ENCODE measurements around the gene MOV10L1.
A peak's percentile ranks its signal among the peaks of the same experiment; 100 is the strongest.

Gene MOV10L1

DNA sequence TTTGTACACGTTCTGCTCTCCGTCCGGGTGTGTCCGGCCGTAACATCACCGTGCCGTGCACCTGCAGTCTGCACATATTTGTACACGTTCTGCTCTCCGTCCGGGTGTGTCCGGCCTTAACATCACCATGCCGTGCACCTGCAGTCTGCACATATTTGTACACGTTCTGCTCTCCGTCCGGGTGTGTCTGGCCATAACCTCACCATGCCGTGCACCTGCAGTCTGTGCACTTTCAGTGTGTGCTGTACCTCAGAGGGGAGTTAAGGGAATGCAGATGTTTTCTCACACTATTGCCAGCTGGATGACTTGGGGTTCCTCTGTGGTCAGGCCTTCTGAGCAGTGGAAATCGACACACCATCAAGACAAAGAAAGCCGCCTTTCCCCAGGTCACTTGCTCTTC lies 35.9 kb upstream of the MOV10L1 start:
- H3K4me3 ChIP-seq (ENCODE audit: control insufficient read depth, low read depth, low read length) = no peak overlapping the region
- TF ChIP-seq, protein P1, sequence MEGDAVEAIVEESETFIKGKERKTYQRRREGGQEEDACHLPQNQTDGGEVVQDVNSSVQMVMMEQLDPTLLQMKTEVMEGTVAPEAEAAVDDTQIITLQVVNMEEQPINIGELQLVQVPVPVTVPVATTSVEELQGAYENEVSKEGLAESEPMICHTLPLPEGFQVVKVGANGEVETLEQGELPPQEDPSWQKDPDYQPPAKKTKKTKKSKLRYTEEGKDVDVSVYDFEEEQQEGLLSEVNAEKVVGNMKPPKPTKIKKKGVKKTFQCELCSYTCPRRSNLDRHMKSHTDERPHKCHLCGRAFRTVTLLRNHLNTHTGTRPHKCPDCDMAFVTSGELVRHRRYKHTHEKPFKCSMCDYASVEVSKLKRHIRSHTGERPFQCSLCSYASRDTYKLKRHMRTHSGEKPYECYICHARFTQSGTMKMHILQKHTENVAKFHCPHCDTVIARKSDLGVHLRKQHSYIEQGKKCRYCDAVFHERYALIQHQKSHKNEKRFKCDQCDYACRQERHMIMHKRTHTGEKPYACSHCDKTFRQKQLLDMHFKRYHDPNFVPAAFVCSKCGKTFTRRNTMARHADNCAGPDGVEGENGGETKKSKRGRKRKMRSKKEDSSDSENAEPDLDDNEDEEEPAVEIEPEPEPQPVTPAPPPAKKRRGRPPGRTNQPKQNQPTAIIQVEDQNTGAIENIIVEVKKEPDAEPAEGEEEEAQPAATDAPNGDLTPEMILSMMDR (conservative IDR thresholded peaks at IDR 0.05; ENCODE audit: control insufficient read depth, insufficient read depth, low read depth, low read length) = no peak
- no peak for DNase-seq (ENCODE audit: low read depth)

DNA sequence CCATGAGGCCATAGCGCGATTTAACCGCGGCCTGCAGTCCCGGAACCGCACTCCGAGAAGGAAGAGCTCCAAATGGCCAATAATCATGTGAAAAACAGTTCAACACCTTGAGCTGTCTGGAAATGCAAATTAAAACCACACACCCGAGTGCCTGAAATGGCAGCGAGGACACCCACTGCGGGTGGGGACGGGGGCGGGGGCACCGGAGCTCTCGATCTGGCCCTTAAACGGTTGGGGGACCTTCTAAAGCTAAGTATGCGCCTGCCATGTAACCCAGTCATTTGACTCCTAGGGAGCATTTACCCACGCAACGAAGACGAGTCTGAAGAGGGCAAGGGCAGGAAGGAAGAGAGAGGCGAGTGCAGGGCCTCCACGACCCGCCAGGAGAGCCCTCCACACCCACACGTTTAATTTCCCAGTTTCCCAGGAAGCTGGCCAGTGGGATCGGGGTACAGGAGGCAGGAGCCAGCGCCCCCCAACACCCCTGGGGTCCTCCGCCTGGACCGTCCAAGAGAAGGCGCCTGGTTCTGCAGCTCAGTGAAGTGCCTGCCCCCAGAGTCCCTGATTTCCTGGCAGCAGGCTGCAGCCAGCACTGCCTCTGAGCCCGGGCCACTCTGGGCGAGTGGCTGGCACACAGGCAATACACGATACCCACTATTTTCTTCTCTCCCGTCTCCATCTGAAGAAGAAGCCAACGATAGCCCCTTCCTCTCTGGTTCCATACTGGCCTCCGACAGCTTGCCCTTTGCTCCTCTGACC lies 33.4 kb upstream of the MOV10L1 start:
- TF ChIP-seq, protein P1 (conservative IDR thresholded peaks at IDR 0.05; ENCODE audit: control insufficient read depth, insufficient read depth, low read depth, low read length) = no peak
- no peak for DNase-seq (ENCODE audit: low read depth)

DNA sequence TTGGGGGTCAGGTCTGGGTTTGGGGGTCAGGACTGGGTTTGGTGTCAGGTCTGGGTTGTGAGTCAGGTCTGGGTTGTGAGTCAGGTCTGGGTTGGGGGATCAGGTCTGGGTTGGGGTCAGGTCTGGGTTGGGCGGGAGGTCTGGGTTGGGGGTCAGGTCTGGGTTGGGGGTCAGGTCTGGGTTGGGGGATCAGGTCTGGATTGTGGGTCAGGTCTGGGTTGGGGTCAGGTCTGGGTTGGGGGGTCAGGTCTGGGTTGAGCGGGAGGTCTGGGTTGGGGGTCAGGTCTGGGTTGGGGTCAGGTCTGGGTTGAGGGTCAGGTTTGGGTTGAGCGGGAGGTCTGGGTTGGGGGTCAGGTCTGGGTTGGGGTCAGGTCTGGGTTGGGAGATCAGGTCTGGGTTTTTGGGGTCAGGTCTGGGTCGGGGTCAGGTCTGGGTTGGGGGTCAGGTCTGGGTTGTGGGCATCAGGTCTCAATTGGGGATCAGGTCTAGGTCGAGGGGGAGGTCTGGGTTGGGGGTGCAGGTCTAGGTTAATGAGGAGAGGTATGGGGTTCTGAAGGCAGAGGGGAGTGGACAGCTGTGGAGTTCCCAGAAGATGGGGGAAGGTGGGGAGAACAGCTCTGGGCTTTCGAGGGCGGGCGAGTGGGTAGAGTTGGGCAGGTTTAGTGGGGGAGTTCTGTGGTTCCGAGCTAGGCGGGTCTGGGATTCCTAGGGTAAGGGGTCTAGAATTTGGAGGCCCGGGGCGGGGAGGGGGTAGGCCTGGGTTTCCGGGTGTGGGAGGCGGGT lies 32.3 kb upstream of the MOV10L1 start:
- no peak for DNase-seq (ENCODE audit: low read depth)
- TF ChIP-seq, protein P1 (conservative IDR thresholded peaks at IDR 0.05; ENCODE audit: control insufficient read depth, insufficient read depth, low read depth, low read length) = no peak
- H3K4me3 ChIP-seq (ENCODE audit: control insufficient read depth, low read depth, low read length) = no peak overlapping the region

More for the DNA sequence above, 33.4 kb upstream of the MOV10L1 start:
- no peak overlapping the region for H3K4me3 ChIP-seq (ENCODE audit: control insufficient read depth, low read depth, low read length)

DNA sequence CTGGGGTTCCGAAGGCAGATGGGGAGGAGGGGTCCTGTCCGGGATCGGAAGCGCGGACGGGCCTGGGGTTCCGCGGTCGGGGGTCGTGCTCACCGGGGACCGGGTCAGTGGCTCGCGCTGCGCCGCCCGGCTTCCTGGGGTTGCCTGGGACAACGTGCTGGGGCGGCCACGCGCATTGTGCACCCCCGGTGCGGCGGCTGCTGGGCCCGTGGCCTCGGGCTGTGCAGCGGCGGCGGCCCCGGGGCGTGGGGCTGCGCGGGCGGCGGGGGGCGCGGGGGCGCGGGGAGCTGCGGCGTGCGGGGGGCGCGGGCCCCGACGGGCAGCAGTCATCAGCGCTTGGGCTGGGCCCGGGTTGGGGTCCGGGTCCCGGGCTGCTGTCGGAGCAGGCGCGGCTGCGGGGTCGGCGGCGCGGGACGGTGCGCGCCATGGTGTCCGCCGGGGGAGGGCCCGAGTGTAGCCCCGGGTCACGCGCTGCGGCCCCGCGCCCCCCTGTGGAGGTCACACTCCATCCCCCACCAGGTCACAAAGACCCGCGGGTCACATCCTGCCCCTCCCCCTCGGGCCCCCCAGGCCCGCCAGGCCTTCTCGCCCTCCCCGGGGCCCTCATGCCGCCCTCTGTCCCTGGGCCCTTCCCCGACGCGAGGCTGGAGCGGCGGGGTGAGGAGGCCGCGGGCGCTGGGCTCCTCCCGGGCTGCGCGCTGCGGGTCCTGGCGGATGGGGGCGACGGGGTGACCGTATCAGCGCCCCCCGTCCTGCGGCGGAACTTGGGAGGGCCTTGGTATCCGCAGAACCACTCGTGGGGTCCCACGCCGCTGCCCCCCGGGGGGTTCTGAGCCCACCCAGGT lies 31.5 kb upstream of the MOV10L1 start, which contains the start of gene TTLL8:
Gene TTLL8 (minus strand): TSS at position 238 of the 845 bp plus-strand sequence.
- TF ChIP-seq, protein P1 (conservative IDR thresholded peaks at IDR 0.05; ENCODE audit: control insufficient read depth, insufficient read depth, low read depth, low read length) = no peak
- no peak within 1 kb of the TSS for H3K4me3 ChIP-seq (ENCODE audit: control insufficient read depth, low read depth, low read length)
- DNase-seq (ENCODE audit: low read depth) = no peak

DNA sequence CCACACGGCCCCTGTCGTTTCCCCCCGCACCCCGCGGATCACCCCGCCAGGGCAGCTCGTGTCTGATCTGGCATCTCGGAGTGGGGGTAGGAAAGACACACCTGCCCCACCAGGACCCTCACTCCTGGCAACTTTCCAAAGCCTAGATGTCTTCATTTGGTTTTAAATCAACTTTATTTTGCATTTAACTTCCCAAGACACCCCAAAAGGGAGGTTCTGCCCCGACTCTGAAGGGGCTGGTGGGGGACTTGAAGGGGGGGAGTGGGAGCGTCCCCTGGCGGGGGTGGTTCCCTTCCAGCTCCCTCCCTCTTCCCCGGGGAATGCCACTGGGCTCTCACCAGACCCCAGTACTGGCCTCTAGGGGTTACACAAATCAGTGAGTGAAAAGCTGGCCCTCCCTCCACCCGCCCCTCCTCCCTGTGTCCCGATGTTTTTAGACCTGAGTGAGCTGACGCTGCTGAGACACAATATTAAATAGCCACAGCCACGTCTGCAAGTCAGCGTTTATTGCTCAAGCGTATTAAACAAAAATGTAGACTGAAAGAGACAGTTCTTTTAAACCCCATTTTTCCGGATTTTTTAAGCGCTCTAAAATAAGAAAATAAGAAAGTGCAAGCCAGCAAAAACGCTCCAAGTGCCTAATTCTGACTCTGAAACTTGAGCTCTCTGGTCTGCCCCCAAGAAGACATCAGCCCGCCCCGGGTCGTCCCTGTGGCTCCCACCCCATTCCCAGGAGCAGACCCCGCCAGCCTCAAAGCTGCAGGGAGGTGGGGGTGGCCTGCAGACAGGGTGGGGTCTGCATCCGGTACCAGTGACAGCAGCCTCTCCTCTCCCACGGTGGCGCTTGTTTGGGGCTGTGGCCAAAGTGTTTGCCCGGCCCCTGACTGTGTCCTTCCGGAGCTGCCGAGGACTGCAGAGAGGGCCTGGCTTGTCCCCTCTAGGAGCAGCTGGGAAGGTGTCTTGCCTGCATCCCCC lies 30.6 kb upstream of the MOV10L1 start:
- no peak overlapping the region for H3K4me3 ChIP-seq (ENCODE audit: control insufficient read depth, low read depth, low read length)
- TF ChIP-seq, protein P1 (conservative IDR thresholded peaks at IDR 0.05; ENCODE audit: control insufficient read depth, insufficient read depth, low read depth, low read length) = no peak
- peak; percentile 19 for DNase-seq (ENCODE audit: low read depth)
